Sigmoid colon (tissue), 7 donors: ENCODE data around the gene CRACR2A. TPM values are rescaled to one million over a fixed set of nuclear protein-coding genes. Genes with fewer than 3 reads are reported as not detected.

Source experiments
- DNase-seq: peaks from one replicate; pipeline ENCODE4 v3.0.0-alpha.2; 2019
- H3K27ac ChIP-seq, 4 donors: fragments of 200-600 bp; sonication (generic); one replicate each; pipeline ENCODE4 v1.5.1; 2016 to 2019; ENCODE audit warnings: mild to moderate bottlenecking in 1 of 4
- H3K27me3 ChIP-seq, 3 donors: fragments of 200-600 bp; sonication (generic); one replicate each; pipeline ENCODE4 v1.5.1; 2019; ENCODE audit warnings: mild to moderate bottlenecking in 1 of 3
- H3K36me3 ChIP-seq, 4 donors: fragments of 200-600 bp; sonication (generic); one replicate each; pipeline ENCODE4 v1.5.1; 2016 to 2019
- H3K4me1 ChIP-seq, 4 donors: fragments of 200-600 bp; sonication (generic); one replicate each; pipeline ENCODE4 v1.5.1; 2017 to 2019
- H3K4me3 ChIP-seq, 4 donors: fragments of 200-600 bp; sonication (generic); one replicate each; pipeline ENCODE4 v1.5.1; 2017 to 2019; ENCODE audit warnings: mild to moderate bottlenecking in 2 of 4, moderate library complexity in 1 of 4
- H3K9me3 ChIP-seq, 4 donors: fragments of 200-600 bp in 3 of 4; sonication (generic) in 3 of 4; one replicate each; pipeline versions ENCODE4 v1.5.1 to v1.6.1; 2013 to 2019
- EP300 ChIP-seq, 4 donors: sonication (generic); formaldehyde crosslinking; IDR thresholded peaks; one replicate each; pipeline ENCODE4 v1.6.1; 2017; ENCODE audit warnings: antibody characterized with exemption in 4 of 4
- POLR2A ChIP-seq, 2 donors: fragments of 450-650 bp; IDR thresholded peaks; one replicate each; pipeline ENCODE4 v1.6.1; 2016; ENCODE audit warnings: antibody characterized with exemption in 2 of 2, mild to moderate bottlenecking in 2 of 2, moderate library complexity in 2 of 2
- POLR2AphosphoS5 ChIP-seq, 4 donors: sonication (generic); formaldehyde crosslinking; IDR thresholded peaks; one replicate each; pipeline ENCODE4 v1.6.1; 2017; ENCODE audit warnings: antibody characterized with exemption in 4 of 4
- WGBS, 2 donors: extraction: QIAGEN DNeasy Blood & Tissue Kit; methylation state at CpG; one replicate each; pipeline ENCODE4 v1.1.7; 2013; 5-methylcytosine and 5-hydroxymethylcytosine counted together
- intact Hi-C: fragments of 100-400 bp; cut with DNase I; formaldehyde crosslinking; loops from one replicate; pipeline ENCODE4 v1.15.1; 2023
- polyA plus RNA-seq, 3 donors: library from polyadenylated mRNA; stranded (reverse); fragments of 200-250 nt; gene quantifications; one replicate each; pipeline ENCODE4 v1.2.3, GENCODE V29; 2013
- total RNA-seq, 4 donors: library from RNA; depleted of rRNA; stranded (reverse); fragments of >200 nt; gene quantifications; one replicate each; pipeline ENCODE4 v1.1.0, GENCODE V29; 2016
- TF ChIP-seq, protein P1 (sequence below), 4 experiments: fragments of 450-650 bp in 3 of 4; fragments of 200-600 bp in 1 of 4; IDR thresholded peaks; one replicate each; pipeline ENCODE4 v1.5.1; 2016 to 2019; ENCODE audit warnings: antibody characterized with exemption in 4 of 4, mild to moderate bottlenecking in 3 of 4, moderate library complexity in 2 of 4
- donor health status: healthy with polysubstance abuse.
- donor health status: Bipolar disorder and iron deficiency.
- donor health status: healthy.

The CRACR2A gene
- total and polyA plus RNA-seq, 7 donors: 1.1 to 29.6 (median 4.2) TPM

DNA sequence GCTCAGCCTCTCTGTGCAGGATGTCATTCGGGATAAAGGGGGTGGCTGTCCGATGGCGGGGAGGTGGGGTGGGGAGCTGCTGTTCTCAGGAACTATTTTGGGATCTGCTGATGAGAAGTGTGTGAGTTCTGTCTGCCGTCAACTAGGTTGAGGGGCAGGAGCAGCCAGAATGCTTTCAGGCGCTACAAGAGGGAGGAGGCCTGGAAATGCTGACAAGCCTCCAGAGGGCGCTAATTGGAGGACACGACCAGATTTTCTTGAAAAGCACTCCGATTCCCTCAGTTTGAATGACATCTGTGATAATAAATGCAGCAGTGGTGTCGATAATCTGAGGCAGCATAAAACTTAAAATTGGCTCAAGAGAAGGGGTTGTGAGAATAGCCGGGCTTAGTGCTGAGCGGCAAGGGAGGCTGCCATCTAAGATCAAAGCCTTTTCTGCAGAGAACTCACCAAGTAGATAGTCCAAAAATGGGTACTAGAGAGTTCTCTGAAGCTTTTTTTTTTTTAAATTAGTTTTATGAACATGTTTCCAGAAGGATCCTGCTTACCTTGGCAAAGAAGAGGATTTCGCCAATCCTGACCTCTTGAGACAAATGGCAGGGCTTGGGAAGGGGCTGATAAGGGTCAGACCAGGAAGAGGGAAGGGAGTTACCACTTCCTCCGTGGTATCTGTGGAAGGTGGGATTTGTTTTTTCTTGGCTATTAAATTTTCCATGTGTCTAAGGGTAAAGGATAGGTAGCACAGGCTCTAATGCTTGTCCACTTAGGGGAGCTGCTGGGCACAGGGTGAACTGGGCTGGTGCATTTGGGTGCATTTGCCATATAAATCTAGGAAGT lies 94.4 kb downstream of the CRACR2A start:
- H3K27me3 ChIP-seq: no peaks in the 10 kb centered on the region
- DNase-seq: no peak
- no peaks in the 10 kb centered on the region for H3K9me3 ChIP-seq
- TF ChIP-seq, protein P1, sequence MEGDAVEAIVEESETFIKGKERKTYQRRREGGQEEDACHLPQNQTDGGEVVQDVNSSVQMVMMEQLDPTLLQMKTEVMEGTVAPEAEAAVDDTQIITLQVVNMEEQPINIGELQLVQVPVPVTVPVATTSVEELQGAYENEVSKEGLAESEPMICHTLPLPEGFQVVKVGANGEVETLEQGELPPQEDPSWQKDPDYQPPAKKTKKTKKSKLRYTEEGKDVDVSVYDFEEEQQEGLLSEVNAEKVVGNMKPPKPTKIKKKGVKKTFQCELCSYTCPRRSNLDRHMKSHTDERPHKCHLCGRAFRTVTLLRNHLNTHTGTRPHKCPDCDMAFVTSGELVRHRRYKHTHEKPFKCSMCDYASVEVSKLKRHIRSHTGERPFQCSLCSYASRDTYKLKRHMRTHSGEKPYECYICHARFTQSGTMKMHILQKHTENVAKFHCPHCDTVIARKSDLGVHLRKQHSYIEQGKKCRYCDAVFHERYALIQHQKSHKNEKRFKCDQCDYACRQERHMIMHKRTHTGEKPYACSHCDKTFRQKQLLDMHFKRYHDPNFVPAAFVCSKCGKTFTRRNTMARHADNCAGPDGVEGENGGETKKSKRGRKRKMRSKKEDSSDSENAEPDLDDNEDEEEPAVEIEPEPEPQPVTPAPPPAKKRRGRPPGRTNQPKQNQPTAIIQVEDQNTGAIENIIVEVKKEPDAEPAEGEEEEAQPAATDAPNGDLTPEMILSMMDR (IDR thresholded peaks at IDR 0.05): peak in 3 of 4 experiments; percentile 10 to 28 (median 22)
- TF ChIP-seq POLR2A (IDR thresholded peaks at IDR 0.05): no peak
- no peak overlapping the region for H3K27ac ChIP-seq
- WGBS, 2 donors: 61 to 84% methylated on average over 13 of the region's 13 CpGs
- H3K36me3 ChIP-seq: no peaks in the 10 kb centered on the region
- intact Hi-C loops: loop anchor here (5.0 to 10.0 kb wide), 2 partner anchors 94 to 116 kb away; partner anchors contain the start of gene CRACR2A
- no peak overlapping the region for H3K4me3 ChIP-seq
- peaks cover 0 to 7% (median 4%) of the 10 kb centered on the region in 4 donors for H3K4me1 ChIP-seq

DNA sequence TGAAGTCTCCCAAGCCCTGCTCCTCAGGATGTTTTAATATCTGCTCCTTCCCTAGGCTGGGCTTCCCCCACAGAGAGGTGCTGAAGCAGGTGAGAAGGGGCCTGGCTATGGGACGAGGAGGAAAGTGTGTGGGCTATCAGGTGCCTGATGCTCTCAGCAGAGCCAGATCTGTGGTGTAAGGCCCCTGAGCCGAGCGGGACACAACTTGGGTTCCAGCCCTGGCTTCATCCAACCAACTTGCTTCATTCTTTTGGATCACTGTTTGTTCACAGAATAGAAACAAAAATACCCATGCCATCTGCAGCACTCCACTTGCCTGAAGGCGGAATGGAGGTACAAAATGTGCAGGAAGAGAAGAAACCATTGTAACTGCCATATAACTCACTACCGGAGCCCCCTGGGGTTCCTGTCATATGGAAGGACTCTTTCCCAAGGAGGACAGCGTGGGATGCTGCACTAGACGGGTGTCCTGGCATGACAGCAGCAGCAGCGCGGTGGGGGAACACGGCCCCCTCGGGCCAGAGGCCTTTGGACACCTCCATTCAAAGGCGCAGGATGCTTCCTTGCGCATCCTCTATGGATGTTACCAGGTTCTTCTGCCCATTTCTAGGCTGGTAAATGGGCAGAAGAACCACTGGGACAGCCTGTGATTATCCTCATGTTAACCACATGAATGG lies 95.8 kb downstream of the CRACR2A start:
- Histone ChIP-seq H3K4me3 (no peak overlapping the region), H3K27ac (no peak overlapping the region), H3K9me3 (no peaks in the 10 kb centered on the region), H3K27me3 (no peaks in the 10 kb centered on the region), H3K36me3 (peaks cover 0 to 4% (median 0%) of the 10 kb centered on the region in 4 donors), H3K4me1 (peaks cover 0 to 7% (median 4%) of the 10 kb centered on the region in 4 donors)
- intact Hi-C loops: loop anchor here (5.0 to 10.0 kb wide), 2 partner anchors 95 to 118 kb away; partner anchors contain the start of gene CRACR2A
- WGBS, 2 donors: 97% methylated on average over 13 of the region's 13 CpGs
- TF ChIP-seq POLR2AphosphoS5 (IDR thresholded peaks at IDR 0.05): no peak
- TF ChIP-seq EP300 (IDR thresholded peaks at IDR 0.05): no peak
- TF ChIP-seq, protein P1 (IDR thresholded peaks at IDR 0.05): no peak
- no peak for TF ChIP-seq POLR2A (IDR thresholded peaks at IDR 0.05)
- DNase-seq: no peak

DNA sequence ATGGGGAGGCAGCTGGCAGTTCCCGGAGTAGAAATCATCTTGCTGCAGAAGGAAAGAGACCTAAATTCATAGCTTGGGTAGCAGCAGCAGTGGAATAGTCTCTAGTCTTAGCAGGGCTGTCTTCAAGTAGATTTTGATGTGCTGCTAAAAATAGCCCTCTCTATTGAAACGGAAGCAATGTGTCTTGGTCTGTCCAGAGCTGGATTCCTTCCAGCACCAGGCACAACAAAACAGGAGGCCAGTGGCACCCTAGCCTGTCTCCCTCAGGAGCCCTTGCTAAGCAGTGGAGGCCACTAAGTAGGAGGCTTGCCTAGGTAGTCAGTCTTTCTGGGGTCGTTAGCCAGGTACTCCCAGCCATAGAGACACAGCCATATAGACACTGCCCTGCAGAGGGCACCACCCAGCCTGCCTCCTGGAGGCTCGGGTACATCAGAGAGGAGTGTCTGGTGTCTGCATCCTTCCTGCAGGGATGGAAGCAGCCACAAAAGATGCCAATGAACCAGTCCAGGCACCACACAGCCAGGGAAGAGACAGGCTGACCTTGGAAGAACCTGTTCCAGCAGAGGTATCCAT lies 97.5 kb downstream of the CRACR2A start:
- no peaks in the 10 kb centered on the region for H3K9me3 ChIP-seq
- no peak for DNase-seq
- TF ChIP-seq EP300 (IDR thresholded peaks at IDR 0.05) (no peak), POLR2AphosphoS5 (IDR thresholded peaks at IDR 0.05) (no peak), POLR2A (IDR thresholded peaks at IDR 0.05) (no peak)
- TF ChIP-seq, protein P1 (IDR thresholded peaks at IDR 0.05): peak in 2 of 4 experiments; percentile 25 to 28
- peaks cover 0 to 7% (median 4%) of the 10 kb centered on the region in 4 donors for H3K4me1 ChIP-seq
- 49 to 54% methylated on average over 4 of the region's 4 CpGs for WGBS, 2 donors
- intact Hi-C loops: loop anchor here (5.0 to 10.0 kb wide), 2 partner anchors 97 to 119 kb away; partner anchors contain the start of gene CRACR2A
- H3K4me3 ChIP-seq: no peak overlapping the region
- H3K36me3 ChIP-seq: peaks cover 0 to 4% (median 0%) of the 10 kb centered on the region in 4 donors
- no peak overlapping the region for H3K27ac ChIP-seq
- H3K27me3 ChIP-seq: no peaks in the 10 kb centered on the region

DNA sequence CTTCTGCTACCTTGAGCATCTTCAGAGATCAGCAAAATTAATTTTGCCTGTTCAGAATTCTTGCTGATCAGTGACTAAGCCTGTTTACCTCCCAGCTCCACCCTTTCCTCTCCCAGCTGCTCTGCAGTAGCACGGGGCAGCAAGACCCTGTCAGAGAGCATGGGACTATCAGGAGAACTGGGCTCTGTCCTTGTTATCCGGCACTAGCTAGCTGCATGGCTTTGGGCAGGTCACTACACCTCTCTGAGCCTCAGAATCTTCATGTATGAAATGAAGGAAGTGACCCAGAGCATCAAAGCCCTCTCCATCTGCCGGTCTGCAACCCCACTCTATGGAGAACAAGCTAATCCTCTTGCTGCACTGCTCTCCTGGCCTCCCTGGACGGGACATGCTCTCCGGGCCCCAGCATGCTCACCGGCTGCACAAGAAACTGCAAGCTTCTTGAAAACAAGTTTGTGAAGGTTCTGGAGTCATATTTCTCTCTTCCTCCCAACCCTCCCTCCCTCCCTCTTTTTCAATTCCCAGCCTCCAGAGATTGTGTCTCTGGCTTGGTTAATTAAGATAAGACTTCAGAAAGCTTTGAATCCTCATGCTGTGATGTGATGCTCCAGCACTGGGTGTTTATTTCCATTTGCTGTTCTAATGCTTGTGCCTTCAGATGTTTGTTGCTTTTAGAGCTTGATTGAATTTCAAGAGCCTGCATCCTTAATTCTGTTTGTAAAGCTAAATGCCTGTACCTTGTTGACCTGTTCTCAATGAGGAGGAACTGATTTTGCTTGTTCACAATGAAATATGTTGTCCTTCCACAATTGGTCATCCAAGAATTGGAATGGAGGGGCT lies 101.1 kb downstream of the CRACR2A start:
- peaks cover 0 to 7% (median 4%) of the 10 kb centered on the region in 4 donors for H3K4me1 ChIP-seq
- DNase-seq: no peak
- TF ChIP-seq EP300 (IDR thresholded peaks at IDR 0.05) (no peak), POLR2A (IDR thresholded peaks at IDR 0.05) (no peak), POLR2AphosphoS5 (IDR thresholded peaks at IDR 0.05) (no peak)
- TF ChIP-seq, protein P1 (IDR thresholded peaks at IDR 0.05): no peak
- intact Hi-C loops: loop anchor here (10.0 kb wide), 1 partner anchor 123 kb away; no protein-coding TSS in a partner anchor
- H3K9me3 ChIP-seq: no peaks in the 10 kb centered on the region
- no peak overlapping the region for H3K27ac ChIP-seq
- WGBS, 2 donors: 86 to 91% methylated on average over 6 of the region's 6 CpGs
- H3K36me3 ChIP-seq: peaks cover 0 to 8% (median 0%) of the 10 kb centered on the region in 4 donors
- no peaks in the 10 kb centered on the region for H3K27me3 ChIP-seq
- H3K4me3 ChIP-seq: no peak overlapping the region
